ENCODE data around the gene UTP3. TPM values are rescaled to one million over a fixed set of nuclear protein-coding genes. Genes with fewer than 3 reads are reported as not detected.
A peak's percentile ranks its signal among the peaks of the same experiment; 100 is the strongest.

UTP3 gene
- total RNA-seq, 2 experiments from 2014 or later = 34.0 to 57.8 TPM

DNA sequence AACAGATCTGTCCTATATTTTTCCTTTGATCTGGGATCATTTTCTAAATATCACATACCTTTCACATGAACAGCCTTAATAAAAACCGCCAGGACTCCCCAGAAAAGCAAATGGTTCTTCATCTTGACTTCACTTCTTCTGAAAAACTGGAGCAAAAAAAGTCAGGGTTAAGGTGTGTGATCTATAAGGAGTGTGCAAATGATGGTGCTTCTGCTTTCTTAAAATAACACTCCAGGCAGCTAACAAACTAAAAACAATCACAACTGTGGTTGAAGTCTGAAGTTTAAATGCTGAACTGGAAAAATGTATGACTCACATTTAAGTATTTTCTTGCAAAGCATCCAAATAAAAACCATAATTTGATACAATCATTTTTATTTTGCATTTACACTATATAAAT is 22.0 kb upstream of the UTP3 start, which contains the start of gene JCHAIN:
Gene JCHAIN, minus strand, starts transcription at position 140 of the 400 bp plus-strand sequence. Its CDS starts 18 bp downstream, at position 122.
- peak within 1 kb of the TSS; percentile 98 for H3K4me2 ChIP-seq (ENCODE audit: low read length)

DNA sequence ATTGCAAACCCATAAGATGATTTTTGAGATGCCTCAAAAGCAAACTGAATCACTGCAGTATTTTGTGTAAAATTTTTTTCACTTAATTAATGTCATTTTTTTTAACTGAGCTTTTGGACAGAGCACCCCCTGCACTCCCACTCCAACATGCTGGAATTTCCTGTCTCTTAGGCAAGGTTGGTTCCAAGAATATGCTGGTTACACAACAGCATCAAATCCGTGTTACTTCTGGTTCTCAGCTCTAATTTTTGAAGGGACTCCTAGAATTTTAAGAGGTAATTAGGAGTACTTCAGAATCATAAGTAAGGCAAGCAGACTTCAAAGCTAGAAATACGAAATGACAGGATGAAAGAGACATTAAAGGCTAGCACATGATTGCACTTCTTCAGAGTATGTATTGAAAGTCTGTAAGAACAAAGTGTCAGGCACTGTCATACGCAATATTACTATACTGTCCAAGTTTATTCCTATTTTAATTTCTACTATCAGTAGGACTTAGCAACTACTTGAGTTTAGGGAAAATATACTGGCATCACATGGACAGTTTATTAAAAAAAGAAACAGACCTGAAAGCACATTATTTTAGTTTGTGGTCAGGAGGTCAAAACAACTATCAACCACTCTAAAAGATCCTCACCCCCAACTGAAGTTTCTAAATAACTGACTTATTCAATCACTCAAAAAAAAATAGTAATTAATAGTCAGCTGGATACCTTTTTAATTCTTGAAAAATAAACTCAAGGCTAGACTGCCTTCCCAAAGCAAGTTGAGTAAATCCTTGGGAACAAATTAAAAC is 20.4 kb upstream of the UTP3 start:
- peaks cover 62% of the 10 kb centered on the region for H3K4me1 ChIP-seq (ENCODE audit: insufficient read depth, low read length, poor library complexity, severe bottlenecking)
- no peaks in the 10 kb centered on the region for H3K9me2 ChIP-seq (ENCODE audit: insufficient read depth, low read length)
- BruUV-seq (replicated peaks) = no TSS peak
- peak overlapping the region; percentile 72 for H3K4me2 ChIP-seq (ENCODE audit: low read length)
- ChIA-PET CTCF (ENCODE audit: unreplicated experiment) (interaction anchor here (0.7 to 3.6 kb wide), 3 partner anchors 10 to 15 kb away, joined by 3 to 13 read pairs (median 5); no protein-coding TSS in a partner anchor), POLR2A (interaction anchor here (0.5 to 17.1 kb wide), 14 partner anchors 11 to 328 kb away, joined by 3 to 837 read pairs (median 4); partner anchors contain the start of genes DCK and UTP3)
- H3K4me3 ChIP-seq (ENCODE audit: low read depth, low read length, poor library complexity, severe bottlenecking) = peak overlapping the region; percentile 98
- no peaks in the 10 kb centered on the region for H4K20me1 ChIP-seq (ENCODE audit: insufficient read depth, low read length)
- peak overlapping the region; percentile 91 for H3K27ac ChIP-seq (ENCODE audit: low read depth, low read length, poor library complexity, severe bottlenecking)
- peaks cover 32% of the 10 kb centered on the region for H3K36me3 ChIP-seq (ENCODE audit: insufficient read depth, low read length)
- peak overlapping the region; percentile 80 for H2AFZ ChIP-seq (ENCODE audit: low read length)
- no peak for TF ChIP-seq EZH2phosphoT487 (IDR thresholded peaks at IDR 0.05; ENCODE audit: borderline replicate concordance, low read depth, low read length)
- TF ChIP-seq, protein P1, sequence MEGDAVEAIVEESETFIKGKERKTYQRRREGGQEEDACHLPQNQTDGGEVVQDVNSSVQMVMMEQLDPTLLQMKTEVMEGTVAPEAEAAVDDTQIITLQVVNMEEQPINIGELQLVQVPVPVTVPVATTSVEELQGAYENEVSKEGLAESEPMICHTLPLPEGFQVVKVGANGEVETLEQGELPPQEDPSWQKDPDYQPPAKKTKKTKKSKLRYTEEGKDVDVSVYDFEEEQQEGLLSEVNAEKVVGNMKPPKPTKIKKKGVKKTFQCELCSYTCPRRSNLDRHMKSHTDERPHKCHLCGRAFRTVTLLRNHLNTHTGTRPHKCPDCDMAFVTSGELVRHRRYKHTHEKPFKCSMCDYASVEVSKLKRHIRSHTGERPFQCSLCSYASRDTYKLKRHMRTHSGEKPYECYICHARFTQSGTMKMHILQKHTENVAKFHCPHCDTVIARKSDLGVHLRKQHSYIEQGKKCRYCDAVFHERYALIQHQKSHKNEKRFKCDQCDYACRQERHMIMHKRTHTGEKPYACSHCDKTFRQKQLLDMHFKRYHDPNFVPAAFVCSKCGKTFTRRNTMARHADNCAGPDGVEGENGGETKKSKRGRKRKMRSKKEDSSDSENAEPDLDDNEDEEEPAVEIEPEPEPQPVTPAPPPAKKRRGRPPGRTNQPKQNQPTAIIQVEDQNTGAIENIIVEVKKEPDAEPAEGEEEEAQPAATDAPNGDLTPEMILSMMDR (conservative IDR thresholded peaks at IDR 0.05; ENCODE audit: low read length) = 0 out of 2 replicates have a peak, but pooled peaks have one; percentile 13
- DNase-seq (ENCODE audit: low spot score) = peak; percentile 58
- intact Hi-C loops (cut with micrococcal nuclease; ENCODE audit: unreplicated experiment) = no loop called here
- H3K9me3 ChIP-seq (ENCODE audit: low read length) = no peaks in the 10 kb centered on the region
- H3K79me2 ChIP-seq (ENCODE audit: insufficient read depth, low read depth, low read length) = peaks cover 65% of the 10 kb centered on the region

More for the DNA sequence above, 22.0 kb upstream of the UTP3 start, which contains the start of gene JCHAIN:
- H3K27ac ChIP-seq (ENCODE audit: low read depth, low read length, poor library complexity, severe bottlenecking) = peak within 1 kb of the TSS; percentile 91
- H3K4me3 ChIP-seq (ENCODE audit: low read depth, low read length, poor library complexity, severe bottlenecking) = peak within 1 kb of the TSS; percentile 98
- POLR2A ChIA-PET = interaction anchor here (0.6 to 17.1 kb wide), 10 partner anchors 9 to 329 kb away, joined by 3 to 837 read pairs (median 8); partner anchors contain the start of genes DCK and UTP3
- DNase-seq (ENCODE audit: low spot score) = peak; percentile 70
- no peaks in the 10 kb centered on the region for H3K9me2 ChIP-seq (ENCODE audit: insufficient read depth, low read length)
- H4K20me1 ChIP-seq (ENCODE audit: insufficient read depth, low read length) = no peaks in the 10 kb centered on the region
- no TSS peak for BruUV-seq (replicated peaks)
- peaks cover 46% of the 10 kb centered on the region for H3K36me3 ChIP-seq (ENCODE audit: insufficient read depth, low read length)
- H3K79me2 ChIP-seq (ENCODE audit: insufficient read depth, low read depth, low read length) = peaks cover 80% of the 10 kb centered on the region
- H2AFZ ChIP-seq (ENCODE audit: low read length) = peak within 1 kb of the TSS; percentile 80; the same call in 1 of the 2 replicates
- TF ChIP-seq EZH2phosphoT487 (IDR thresholded peaks at IDR 0.05; ENCODE audit: borderline replicate concordance, low read depth, low read length) = no peak
- TF ChIP-seq, protein P1 (conservative IDR thresholded peaks at IDR 0.05; ENCODE audit: low read length) = no peak
- peaks cover 60% of the 10 kb centered on the region for H3K4me1 ChIP-seq (ENCODE audit: insufficient read depth, low read length, poor library complexity, severe bottlenecking)
- no peaks in the 10 kb centered on the region for H3K9me3 ChIP-seq (ENCODE audit: low read length)
- intact Hi-C loops (cut with micrococcal nuclease; ENCODE audit: unreplicated experiment) = loop anchor here (1.0 kb wide), 1 partner anchor 12 kb away; no protein-coding TSS in a partner anchor
- CTCF ChIA-PET (ENCODE audit: unreplicated experiment) = interaction anchor here (3.6 kb wide), 1 partner anchor 12 kb away, joined by 13 read pairs; no protein-coding TSS in a partner anchor
